Suprapubic skin (tissue), 4 donors: ENCODE data around the gene ALG14. TPM values are rescaled to one million over a fixed set of nuclear protein-coding genes. Genes with fewer than 3 reads are reported as not detected.

Experiments
- DNase-seq, 2 donors: peaks; one replicate each; pipeline ENCODE4 v3.0.0-alpha.2; 2019; ENCODE audit warnings: low spot score in 2 of 2
- H3K27ac ChIP-seq: fragments of 200-600 bp; sonication (generic); one replicate; pipeline ENCODE4 v1.5.1; 2019
- H3K27me3 ChIP-seq: fragments of 200-600 bp; sonication (generic); one replicate; pipeline ENCODE4 v1.5.1; 2019
- H3K36me3 ChIP-seq: fragments of 200-600 bp; sonication (generic); one replicate; pipeline ENCODE4 v1.5.1; 2019
- H3K4me1 ChIP-seq: fragments of 200-600 bp; sonication (generic); one replicate; pipeline ENCODE4 v1.5.1; 2019
- H3K4me3 ChIP-seq: fragments of 200-600 bp; sonication (generic); one replicate; pipeline ENCODE4 v1.5.1; 2019; ENCODE audit warnings: mild to moderate bottlenecking
- H3K9me3 ChIP-seq: fragments of 200-600 bp; sonication (generic); one replicate; pipeline ENCODE4 v1.5.1; 2019
- CTCF ChIP-seq, 2 donors: fragments of 200-600 bp in 1 of 2; fragments of 450-650 bp in 1 of 2; sonication (generic) in 1 of 2; IDR thresholded peaks; one replicate each; pipeline ENCODE4 v1.5.1; 2016 to 2019; ENCODE audit warnings: antibody characterized with exemption in 2 of 2, mild to moderate bottlenecking in 1 of 2, moderate library complexity in 1 of 2
- EP300 ChIP-seq: sonication (generic); formaldehyde crosslinking; IDR thresholded peaks from one replicate; pipeline ENCODE4 v1.6.1; 2017; ENCODE audit warnings: antibody characterized with exemption
- POLR2A ChIP-seq, 2 donors: fragments of 450-650 bp; IDR thresholded peaks; one replicate each; pipeline ENCODE4 v1.6.1; 2017; ENCODE audit warnings: antibody characterized with exemption in 2 of 2, mild to moderate bottlenecking in 2 of 2, moderate library complexity in 2 of 2
- POLR2AphosphoS5 ChIP-seq, 3 donors: sonication (generic); formaldehyde crosslinking; IDR thresholded peaks; one replicate each; pipeline ENCODE4 v1.6.1; 2017; ENCODE audit warnings: antibody characterized with exemption in 3 of 3
- WGBS: methylation state at CpG from one replicate; pipeline ENCODE4 v1.1.5; 2018; 5-methylcytosine and 5-hydroxymethylcytosine counted together
- total RNA-seq, 4 donors: library from RNA; depleted of rRNA; stranded (reverse); fragments of >200 nt; gene quantifications; one replicate each; pipeline ENCODE4 v1.1.0, GENCODE V29; 2016

The ALG14 gene
- total RNA-seq, 4 donors from 2014 or later = 0.80 to 1.6 (median 1.1) TPM

GRCh38 chr1:95018602-95019369 is 54.0 kb downstream of the ALG14 start:
- TF ChIP-seq POLR2A (IDR thresholded peaks at IDR 0.05) (no peak), CTCF (IDR thresholded peaks at IDR 0.05) (no peak), EP300 (no peak), POLR2AphosphoS5 (IDR thresholded peaks at IDR 0.05) (no peak)
- 69% methylated on average over 1 of the region's 1 CpG for whole genome bisulfite sequencing
- Histone ChIP-seq H3K36me3 (no peaks in the 10 kb centered on the region), H3K9me3 (no peaks in the 10 kb centered on the region), H3K27ac (no peak overlapping the region), H3K4me3 (no peak overlapping the region), H3K4me1 (peaks cover 47% of the 10 kb centered on the region), H3K27me3 (no peaks in the 10 kb centered on the region)
- no peak for DNase-seq

- H3K36me3 ChIP-seq = no peaks in the 10 kb centered on the region
- H3K27ac ChIP-seq = no peak overlapping the region
- no peaks in the 10 kb centered on the region for H3K27me3 ChIP-seq
- DNase-seq = no peak
- H3K4me3 ChIP-seq = no peak overlapping the region
- no peaks in the 10 kb centered on the region for H3K9me3 ChIP-seq
- 82% methylated on average over 1 of the region's 1 CpG for WGBS
- TF ChIP-seq POLR2AphosphoS5 (IDR thresholded peaks at IDR 0.05) (no peak), POLR2A (IDR thresholded peaks at IDR 0.05) (no peak), EP300 (no peak), CTCF (IDR thresholded peaks at IDR 0.05) (no peak)
- peaks cover 46% of the 10 kb centered on the region for H3K4me1 ChIP-seq
Observed at GRCh38 chr1:95017775-95018174, 55.0 kb downstream of the ALG14 start.

GRCh38 chr1:95015076-95015475 is 57.7 kb downstream of the ALG14 start:
- 94% methylated on average over 3 of the region's 3 CpGs for WGBS
- no peak overlapping the region for H3K4me3 ChIP-seq
- H3K27ac ChIP-seq = no peak overlapping the region
- no peaks in the 10 kb centered on the region for H3K27me3 ChIP-seq
- H3K9me3 ChIP-seq = no peaks in the 10 kb centered on the region
- no peak for TF ChIP-seq CTCF (IDR thresholded peaks at IDR 0.05)
- TF ChIP-seq POLR2A (IDR thresholded peaks at IDR 0.05) = no peak
- no peak for TF ChIP-seq EP300
- no peak for TF ChIP-seq POLR2AphosphoS5 (IDR thresholded peaks at IDR 0.05)
- H3K36me3 ChIP-seq = no peaks in the 10 kb centered on the region
- no peak for DNase-seq
- peaks cover 30% of the 10 kb centered on the region for H3K4me1 ChIP-seq

DNA sequence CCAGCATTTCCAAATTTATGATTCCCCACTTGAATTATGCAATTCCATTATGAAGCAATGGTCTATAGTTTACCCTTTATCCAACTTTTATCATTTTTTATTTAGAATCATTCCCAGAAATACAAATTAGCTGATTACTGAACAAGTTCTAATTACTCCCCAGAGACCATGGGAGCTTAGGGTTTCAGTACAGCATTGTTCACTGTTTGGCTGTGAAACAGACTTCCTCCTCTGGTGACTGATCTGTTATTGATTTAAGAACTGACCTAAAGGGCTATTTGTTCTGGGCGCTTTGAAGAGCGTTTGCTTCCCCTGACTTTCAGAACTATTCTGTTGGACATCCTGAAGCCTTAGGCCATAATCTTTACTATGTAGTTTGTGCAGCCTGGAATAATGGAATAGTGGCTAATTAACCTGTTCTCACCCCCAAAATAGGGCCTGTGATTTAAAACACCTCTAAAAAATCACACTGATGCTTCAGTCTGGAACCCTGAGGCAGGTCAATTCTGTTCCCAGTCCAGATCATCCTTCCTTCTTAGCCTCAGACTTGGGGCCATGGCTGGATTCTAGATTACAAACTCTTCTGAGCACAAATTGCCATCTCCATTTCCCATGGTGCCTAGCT is 58.7 kb downstream of the ALG14 start:
- TF ChIP-seq POLR2A (IDR thresholded peaks at IDR 0.05) = no peak
- no peak for TF ChIP-seq EP300
- TF ChIP-seq POLR2AphosphoS5 (IDR thresholded peaks at IDR 0.05) = peak in 1 of 3 donors; percentile 25
- Histone ChIP-seq H3K4me1 (peaks cover 27% of the 10 kb centered on the region), H3K4me3 (no peak overlapping the region), H3K9me3 (no peaks in the 10 kb centered on the region), H3K27me3 (no peaks in the 10 kb centered on the region), H3K36me3 (no peaks in the 10 kb centered on the region), H3K27ac (peak overlapping the region; percentile 29)
- no peak for DNase-seq
- 44% methylated on average over 2 of the region's 2 CpGs for WGBS

- WGBS = 81% methylated on average over 3 of the region's 3 CpGs
- no peaks in the 10 kb centered on the region for H3K9me3 ChIP-seq
- H3K4me1 ChIP-seq = peaks cover 22% of the 10 kb centered on the region
- H3K27ac ChIP-seq = no peak overlapping the region
- H3K4me3 ChIP-seq = no peak overlapping the region
- no peaks in the 10 kb centered on the region for H3K36me3 ChIP-seq
- no peaks in the 10 kb centered on the region for H3K27me3 ChIP-seq
- TF ChIP-seq CTCF (IDR thresholded peaks at IDR 0.05) = no peak
- TF ChIP-seq POLR2A (IDR thresholded peaks at IDR 0.05) = no peak
- no peak for TF ChIP-seq POLR2AphosphoS5 (IDR thresholded peaks at IDR 0.05)
- no peak for TF ChIP-seq EP300
- no peak for DNase-seq
Observed at GRCh38 chr1:95012389-95012788, 60.4 kb downstream of the ALG14 start.
